Right lobe of liver (tissue), 6 donors: Measurements from ENCODE around the gene CTIF. TPM values are rescaled to one million over a fixed set of nuclear protein-coding genes. Genes with fewer than 3 reads are reported as not detected.

Experiments
- ATAC-seq, 4 donors: fragments of 200-7000 bp; cut with Tn5 transposase; one replicate each; pipeline ENCODE4 v1.9.1; 2020; ENCODE audit warnings: mild to moderate bottlenecking in 4 of 4, moderate library complexity in 4 of 4
- DNase-seq, 3 donors: peaks; one replicate each; pipeline ENCODE4 v3.0.0-alpha.2; 2020
- H3K27ac ChIP-seq, 3 donors: fragments of 200-600 bp; one replicate each; pipeline ENCODE4 v1.8.0; 2022
- H3K27me3 ChIP-seq, 2 donors: fragments of 200-600 bp; one replicate each; pipeline ENCODE4 v1.8.0; 2022
- H3K36me3 ChIP-seq, 4 donors: fragments of 200-600 bp; sonication (generic) in 1 of 4; one replicate each; pipeline versions ENCODE4 v1.5.1 to v1.8.0; 2017 to 2022; ENCODE audit warnings: control low read depth in 1 of 4
- H3K4me1 ChIP-seq, 4 donors: fragments of 200-600 bp; sonication (generic) in 1 of 4; one replicate each; pipeline versions ENCODE4 v1.5.1 to v1.8.0; 2017 to 2022; ENCODE audit warnings: control low read depth in 1 of 4
- H3K4me3 ChIP-seq, 3 donors: fragments of 200-600 bp; one replicate each; pipeline ENCODE4 v1.8.0; 2022
- H3K9me3 ChIP-seq, 4 donors: fragments of 200-600 bp; sonication (generic) in 1 of 4; one replicate each; pipeline versions ENCODE4 v1.5.1 to v1.8.0; 2017 to 2022; ENCODE audit warnings: control low read depth in 1 of 4
- CTCF ChIP-seq, 4 donors: fragments of 200-600 bp in 3 of 4; fragments of 450-650 bp in 1 of 4; IDR thresholded peaks; one replicate each; pipeline versions ENCODE4 v1.5.1 to v1.8.0; 2016 to 2022; ENCODE audit warnings: antibody characterized with exemption in 4 of 4, mild to moderate bottlenecking in 2 of 4
- POLR2A ChIP-seq: fragments of 450-650 bp; IDR thresholded peaks from one replicate; pipeline ENCODE4 v1.6.1; 2017; ENCODE audit warnings: antibody characterized with exemption, mild to moderate bottlenecking
- WGBS: methylation state at CpG from one replicate; pipeline ENCODE4 v1.1.6; 2018; ENCODE audit warnings: low coverage, low lambda C conversion rate; ENCODE audit not compliant: insufficient coverage; ENCODE audit errors: missing lambda C conversion rate; 5-methylcytosine and 5-hydroxymethylcytosine counted together
- intact Hi-C, 2 donors: fragments of 100-400 bp; cut with DNase I; formaldehyde crosslinking; loops; one replicate each; pipeline versions ENCODE4 v1.11.2 to v1.14.1; 2022
- total RNA-seq, 6 experiments: library from RNA; depleted of rRNA in 2 of 6; stranded (reverse); fragments of >200 nt in 2 of 6; fragmentation: NEBNext Ultra II Directional in 3 of 6; extraction: Animal tissue kit (Norgen Biotek cat#: 25700) in 3 of 6; gene quantifications; one replicate each; pipeline versions ENCODE4 v1.1.0 to v1.2.4, GENCODE V29; 2016 to 2023
- donor health status: DM: no; HTN: yes; CAD: no.
- donor health status: DM: no; HTN: no; CAD: no.
- donor health status: DM: no; HTN: no; CAD: no.
- donor health status: DM: no; HTN: yes; CAD: no.
- donor health status: DM: no; HTN: yes; CAD: no.

CTIF gene
- total RNA-seq, 6 experiments from 2014 or later, result 29.0 to 60.6 (median 43.1) TPM

GRCh38 chr18:48803951-48804855, 265.4 kb downstream of the CTIF start:
- Histone ChIP-seq H3K4me1 (peaks cover 0 to 19% (median 6%) of the 10 kb centered on the region in 4 donors), H3K9me3 (no peaks in the 10 kb centered on the region), H3K27ac (no peak overlapping the region), H3K36me3 (peaks cover 0 to 5% (median 0%) of the 10 kb centered on the region in 4 donors), H3K4me3 (no peak overlapping the region), H3K27me3 (no peaks in the 10 kb centered on the region)
- ATAC-seq (no peak), DNase-seq (peak in 2 of 3 donors; percentile 31 to 38)
- intact Hi-C loops, result no loop called here
- 71% methylated on average over 1 of the region's 11 CpGs for WGBS
- TF ChIP-seq CTCF (IDR thresholded peaks at IDR 0.05), result no peak
- no peak for TF ChIP-seq POLR2A

- Histone ChIP-seq H3K9me3 (no peaks in the 10 kb centered on the region), H3K36me3 (peaks cover 0 to 5% (median 0%) of the 10 kb centered on the region in 4 donors), H3K4me1 (peaks cover 0 to 19% (median 6%) of the 10 kb centered on the region in 4 donors), H3K4me3 (no peak overlapping the region), H3K27ac (no peak overlapping the region), H3K27me3 (no peaks in the 10 kb centered on the region)
- ATAC-seq (no peak), DNase-seq (peak in 2 of 3 donors; percentile 35 to 36)
- TF ChIP-seq POLR2A (no peak), CTCF (IDR thresholded peaks at IDR 0.05) (no peak)
- intact Hi-C loops, result no loop called here
- WGBS, result 96% methylated on average over 8 of the region's 11 CpGs
Measured at GRCh38 chr18:48804856-48805610, 266.2 kb downstream of the CTIF start.

- H3K27ac ChIP-seq, result no peak overlapping the region
- intact Hi-C loops, result no loop called here
- no peaks in the 10 kb centered on the region for H3K9me3 ChIP-seq
- H3K36me3 ChIP-seq, result peaks cover 0 to 5% (median 0%) of the 10 kb centered on the region in 4 donors
- DNase-seq, result peak in 1 of 3 donors; percentile 2
- H3K4me1 ChIP-seq, result peaks cover 0 to 12% (median 6%) of the 10 kb centered on the region in 4 donors
- H3K4me3 ChIP-seq, result no peak overlapping the region
- WGBS, result 89% methylated on average over 8 of the region's 10 CpGs
- no peaks in the 10 kb centered on the region for H3K27me3 ChIP-seq
- ATAC-seq, result no peak
- TF ChIP-seq CTCF (IDR thresholded peaks at IDR 0.05), result no peak
- TF ChIP-seq POLR2A, result no peak
Measured at GRCh38 chr18:48805826-48806535, 267.1 kb downstream of the CTIF start.

- Histone ChIP-seq H3K4me3 (no peak overlapping the region), H3K27ac (no peak overlapping the region), H3K36me3 (peaks cover 0 to 5% (median 0%) of the 10 kb centered on the region in 4 donors), H3K27me3 (no peaks in the 10 kb centered on the region), H3K9me3 (no peaks in the 10 kb centered on the region), H3K4me1 (peaks cover 0 to 6% (median 2%) of the 10 kb centered on the region in 4 donors)
- TF ChIP-seq POLR2A, result no peak
- no peak for TF ChIP-seq CTCF (IDR thresholded peaks at IDR 0.05)
- 58% methylated on average over 8 of the region's 11 CpGs for WGBS
- ATAC-seq (peak in 2 of 4 donors; percentile 16 to 40), DNase-seq (peak in 2 of 3 donors; percentile 30 to 40)
- intact Hi-C loops, result no loop called here
Measured at GRCh38 chr18:48806551-48807261, 267.9 kb downstream of the CTIF start.
